Measurements from ENCODE around the gene C22orf42. TPM values are rescaled to one million over a fixed set of nuclear protein-coding genes. Genes with fewer than 3 reads are reported as not detected.
"Not testable (repeated sequence)": the region's sequence is repeated elsewhere in the genome, so short reads cannot be mapped to it uniquely, and the experiment has no call there.

C22orf42 gene
- total RNA-seq, 1 donor from 2014 or later = not detected

- DNase-seq (ENCODE audit: low read depth in 2 of 2) = no peak
Observed at GRCh38 chr22:32185821-32186220, 26.7 kb upstream of the C22orf42 start.

DNA sequence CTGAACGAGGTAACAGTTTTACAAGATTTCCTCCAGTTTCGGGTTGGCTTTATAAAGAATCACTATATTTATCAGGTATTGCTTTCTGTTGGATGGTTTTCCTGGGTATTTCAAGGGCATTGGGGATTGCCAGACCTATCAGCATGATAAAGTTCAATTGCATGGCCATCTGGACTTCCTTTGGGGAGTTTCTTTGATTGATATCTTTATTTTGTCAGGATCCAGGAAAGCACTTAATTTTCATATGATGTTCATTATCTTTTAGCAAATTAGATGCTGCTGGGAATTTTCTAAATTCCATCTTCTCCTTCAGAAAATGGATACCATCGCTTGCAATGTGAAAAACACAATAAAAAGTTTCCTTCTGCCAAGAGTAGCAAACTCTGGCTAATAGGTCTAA is 24.5 kb upstream of the C22orf42 start:
- DNase-seq (ENCODE audit: low read depth in 2 of 2) = no peak

GRCh38 chr22:32181043-32181442 is 21.9 kb upstream of the C22orf42 start:
- DNase-seq (ENCODE audit: low read depth in 2 of 2) = no peak

GRCh38 chr22:32177221-32177765 is 18.2 kb upstream of the C22orf42 start:
- no peak for DNase-seq (ENCODE audit: low read depth in 2 of 2)

DNA sequence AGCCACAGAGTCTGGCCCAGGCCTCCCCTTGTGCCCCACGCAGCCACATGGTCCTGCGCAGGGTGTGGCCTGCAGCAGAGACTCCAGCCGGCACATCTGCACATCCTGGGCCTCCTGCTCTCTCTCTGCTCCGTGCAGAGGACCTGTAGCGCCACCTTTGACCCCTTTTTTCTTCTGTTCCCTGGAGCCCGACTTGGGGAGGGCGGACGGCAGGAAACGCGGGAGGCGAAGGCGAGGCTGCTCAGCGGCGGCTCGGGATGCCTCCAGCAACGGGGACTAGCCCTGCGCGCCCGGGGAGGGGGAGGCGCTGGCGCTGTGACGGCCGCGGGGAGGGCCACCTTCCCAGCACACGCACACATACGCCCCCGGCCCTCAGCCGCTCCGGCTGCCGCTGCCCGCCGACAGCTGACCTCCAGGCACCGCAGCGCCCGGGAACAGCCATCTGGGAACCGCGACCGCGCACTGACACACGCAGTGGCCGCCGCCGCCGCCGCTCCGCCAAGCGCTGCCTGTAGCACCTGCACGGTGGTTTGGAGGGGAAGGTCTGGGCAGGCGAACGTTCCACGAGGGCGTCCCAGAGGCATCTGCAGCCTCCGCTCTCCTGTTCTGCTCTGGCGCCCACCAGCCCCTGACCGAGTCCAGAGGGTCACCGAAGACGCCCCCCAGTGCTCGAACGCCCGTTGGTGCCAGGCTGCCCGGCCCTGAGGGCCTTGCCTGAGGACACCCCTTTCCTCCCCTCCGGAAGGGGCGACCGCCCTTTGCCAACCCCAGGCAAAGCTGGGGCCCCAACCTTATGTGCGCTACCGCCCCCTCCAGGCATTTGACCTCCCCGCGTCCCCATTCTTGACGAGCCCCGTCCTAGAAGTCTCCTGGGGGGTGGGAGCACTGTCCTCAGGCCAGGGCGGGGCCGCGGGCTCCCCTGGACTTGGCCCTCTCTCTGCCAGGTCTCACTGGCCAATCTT is 16.9 kb upstream of the C22orf42 start:
- no peak for DNase-seq (ENCODE audit: low read depth in 2 of 2)

- DNase-seq (ENCODE audit: low read depth in 2 of 2) = no peak
Observed at GRCh38 chr22:32175115-32175514, 16.0 kb upstream of the C22orf42 start.

- DNase-seq (ENCODE audit: low read depth in 2 of 2) = no peak
Observed at GRCh38 chr22:32165681-32166080, 6.6 kb upstream of the C22orf42 start.

GRCh38 chr22:32164075-32164860 is 5.2 kb upstream of the C22orf42 start:
- DNase-seq (ENCODE audit: low read depth in 2 of 2) = no peak

GRCh38 chr22:32160411-32160810 is 1.3 kb upstream of the C22orf42 start:
- not testable (repeated sequence) for DNase-seq (ENCODE audit: low read depth in 2 of 2)

DNA sequence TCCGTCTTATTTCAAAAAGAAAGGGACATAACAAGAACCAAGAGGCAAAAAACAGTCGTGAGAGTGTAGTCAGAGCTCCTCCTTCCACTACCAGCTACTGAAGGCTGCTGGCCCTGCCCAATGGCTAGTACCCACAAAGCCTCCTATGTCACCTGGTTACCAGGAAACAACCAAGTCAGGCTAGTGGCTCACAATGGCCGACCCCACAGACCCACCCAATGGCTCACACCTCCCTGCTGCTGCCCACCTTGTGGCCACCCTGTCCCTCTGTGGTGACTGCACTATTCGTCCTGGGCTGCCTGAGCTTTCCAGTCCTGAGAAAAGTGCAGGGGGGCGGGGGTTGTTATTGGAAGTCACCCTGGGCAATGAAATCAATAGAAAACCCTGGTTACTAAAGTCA is 1.5 kb downstream of the C22orf42 start:
- DNase-seq (ENCODE audit: low read depth in 2 of 2) = not testable (repeated sequence)

- not testable (repeated sequence) for DNase-seq (ENCODE audit: low read depth in 2 of 2)
Observed at GRCh38 chr22:32154727-32155126, 4.4 kb downstream of the C22orf42 start.

GRCh38 chr22:32151641-32152040 is 7.5 kb downstream of the C22orf42 start:
- not testable (repeated sequence) for DNase-seq (ENCODE audit: low read depth in 2 of 2)

- DNase-seq (ENCODE audit: low read depth in 2 of 2) = not testable (repeated sequence)
Observed at GRCh38 chr22:32150647-32151046, 8.5 kb downstream of the C22orf42 start.

DNA sequence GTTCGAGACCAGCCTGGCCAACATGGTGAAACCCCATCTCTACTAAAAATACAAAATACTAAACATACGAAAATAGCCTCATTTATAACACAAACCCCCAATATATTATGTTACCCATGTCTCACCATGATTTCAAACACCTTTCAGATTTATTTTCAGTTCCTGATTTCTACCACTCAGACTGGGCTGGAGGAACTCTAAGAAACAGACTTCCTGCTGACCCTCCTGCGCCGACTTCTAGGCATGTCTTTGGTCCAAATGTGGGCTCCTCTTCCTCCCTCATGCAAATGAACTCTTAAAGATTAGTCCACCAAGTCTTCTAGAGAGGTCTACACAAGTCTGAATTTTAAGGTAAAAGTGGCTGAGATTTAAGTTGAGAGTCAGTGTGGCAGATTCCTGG is 10.7 kb downstream of the C22orf42 start:
- not testable (repeated sequence) for DNase-seq (ENCODE audit: low read depth in 2 of 2)

DNA sequence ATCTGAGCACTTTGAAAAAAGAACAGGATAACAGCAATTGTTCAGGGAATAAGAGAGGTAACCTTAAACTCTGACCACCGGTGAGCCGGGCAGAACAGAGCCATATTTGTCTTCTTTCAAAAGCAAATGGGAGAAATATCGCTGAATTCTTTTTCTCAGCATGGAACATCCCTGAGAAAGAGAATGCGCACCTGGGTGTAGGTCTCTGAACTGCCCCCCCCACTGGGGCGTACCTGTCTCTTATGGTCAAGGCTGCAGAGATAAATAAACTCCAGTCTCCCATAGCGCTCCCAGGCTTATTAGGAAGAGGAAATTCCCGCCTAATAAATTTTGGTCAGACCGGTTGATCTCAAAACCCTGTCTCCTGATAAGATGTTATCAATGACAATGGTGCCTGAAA is 12.0 kb downstream of the C22orf42 start:
- DNase-seq (ENCODE audit: low read depth in 2 of 2) = not testable (repeated sequence)

- no peak for DNase-seq (ENCODE audit: low read depth in 2 of 2)
Observed at GRCh38 chr22:32144496-32145274, 14.4 kb downstream of the C22orf42 start.

- peak; percentile 16 to 80 for DNase-seq (ENCODE audit: low read depth in 2 of 2)
Observed at GRCh38 chr22:32142600-32142999, 16.5 kb downstream of the C22orf42 start.

GRCh38 chr22:32140688-32141087 is 18.4 kb downstream of the C22orf42 start:
- not testable (repeated sequence) for DNase-seq (ENCODE audit: low read depth in 2 of 2)

- DNase-seq (ENCODE audit: low read depth in 2 of 2) = not testable (repeated sequence)
Observed at GRCh38 chr22:32138576-32138975, 20.5 kb downstream of the C22orf42 start.

GRCh38 chr22:32137731-32138324 is 21.3 kb downstream of the C22orf42 start:
- peak; percentile 28 to 36 for DNase-seq (ENCODE audit: low read depth in 2 of 2)

- DNase-seq (ENCODE audit: low read depth in 2 of 2) = peak in 1 of 2 donors; percentile 35
Observed at GRCh38 chr22:32136881-32137280, 22.2 kb downstream of the C22orf42 start.

All from lung microvascular endothelial cell (primary cell).